Fibroblast of peridontal ligament (primary cell): ENCODE results near the gene GALNT8.
"Not testable (repeated sequence)": the region's sequence is repeated elsewhere in the genome, so short reads cannot be mapped to it uniquely, and the experiment has no call there.

Experiments used
- DNase-seq: peaks from one replicate; pipeline ENCODE4 v3.0.0-alpha.2; 2010; ENCODE audit errors: extremely low read depth

The GALNT8 gene, protein sequence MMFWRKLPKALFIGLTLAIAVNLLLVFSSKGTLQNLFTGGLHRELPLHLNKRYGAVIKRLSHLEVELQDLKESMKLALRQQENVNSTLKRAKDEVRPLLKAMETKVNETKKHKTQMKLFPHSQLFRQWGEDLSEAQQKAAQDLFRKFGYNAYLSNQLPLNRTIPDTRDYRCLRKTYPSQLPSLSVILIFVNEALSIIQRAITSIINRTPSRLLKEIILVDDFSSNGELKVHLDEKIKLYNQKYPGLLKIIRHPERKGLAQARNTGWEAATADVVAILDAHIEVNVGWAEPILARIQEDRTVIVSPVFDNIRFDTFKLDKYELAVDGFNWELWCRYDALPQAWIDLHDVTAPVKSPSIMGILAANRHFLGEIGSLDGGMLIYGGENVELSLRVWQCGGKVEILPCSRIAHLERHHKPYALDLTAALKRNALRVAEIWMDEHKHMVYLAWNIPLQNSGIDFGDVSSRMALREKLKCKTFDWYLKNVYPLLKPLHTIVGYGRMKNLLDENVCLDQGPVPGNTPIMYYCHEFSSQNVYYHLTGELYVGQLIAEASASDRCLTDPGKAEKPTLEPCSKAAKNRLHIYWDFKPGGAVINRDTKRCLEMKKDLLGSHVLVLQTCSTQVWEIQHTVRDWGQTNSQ

DNA sequence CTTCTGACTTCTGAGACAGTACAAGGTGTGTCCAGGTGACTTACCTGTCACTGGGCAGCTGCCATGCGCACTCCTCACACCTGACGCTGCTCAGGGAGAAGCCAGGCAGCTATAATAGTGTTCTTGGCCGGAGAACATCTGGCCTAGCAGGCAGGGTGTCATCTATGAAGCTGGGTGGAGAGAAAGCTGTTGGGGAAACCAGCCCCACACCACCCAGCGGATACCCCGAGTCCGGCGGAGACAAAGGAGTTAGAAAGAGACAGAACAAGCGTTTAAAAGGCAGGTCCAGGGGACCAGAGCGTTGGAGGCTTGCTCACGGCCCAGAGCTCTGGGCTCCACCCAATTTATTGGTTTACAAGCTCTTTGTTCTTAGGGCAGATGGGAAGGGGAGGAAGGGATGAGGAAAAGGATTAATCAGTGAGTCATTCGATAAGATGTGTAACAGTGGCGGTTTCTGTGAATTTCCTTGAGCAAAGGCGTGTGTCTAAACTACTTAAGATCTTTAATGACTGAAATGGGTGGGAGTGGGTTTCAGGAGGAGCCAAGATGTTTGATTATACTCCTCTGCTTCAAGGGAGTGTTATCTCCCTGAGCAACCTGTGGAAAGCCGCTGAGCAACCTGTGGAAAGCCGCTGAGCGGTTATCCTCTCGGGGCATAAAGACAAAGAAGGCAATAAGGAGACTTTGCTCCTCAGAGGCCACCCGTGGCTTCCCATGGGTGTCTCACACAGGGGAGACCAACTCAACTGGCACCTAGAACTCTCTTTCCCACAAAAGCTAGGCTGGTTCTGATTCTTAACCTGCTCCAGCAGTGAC is at the start of gene GALNT8:
Gene GALNT8, plus strand, starts transcription at position 580 of the 816 bp plus-strand sequence. CDS start 278 bp downstream, outside the sequence.
- DNase-seq, result no peak

DNA sequence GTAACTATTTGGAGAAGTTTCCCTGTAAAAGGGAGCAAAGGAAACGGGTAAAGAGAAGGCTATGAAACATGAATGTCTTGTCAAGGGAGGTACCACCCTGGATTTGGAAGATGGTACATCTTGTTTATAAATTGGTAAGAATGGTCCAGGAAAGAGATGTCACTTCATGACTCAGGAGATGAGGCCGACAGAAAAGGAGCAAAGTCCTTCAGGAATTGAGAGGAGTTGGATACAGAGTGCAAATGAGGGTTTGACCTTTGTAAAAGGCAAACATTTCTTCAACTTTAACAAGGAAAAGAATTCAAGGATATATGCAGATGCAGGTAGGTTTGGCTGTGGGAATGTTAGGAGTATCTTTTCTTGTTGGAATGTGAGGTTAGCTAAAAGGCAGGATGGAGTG is 40.5 kb upstream of the GALNT8 start:
- no peak for DNase-seq

DNA sequence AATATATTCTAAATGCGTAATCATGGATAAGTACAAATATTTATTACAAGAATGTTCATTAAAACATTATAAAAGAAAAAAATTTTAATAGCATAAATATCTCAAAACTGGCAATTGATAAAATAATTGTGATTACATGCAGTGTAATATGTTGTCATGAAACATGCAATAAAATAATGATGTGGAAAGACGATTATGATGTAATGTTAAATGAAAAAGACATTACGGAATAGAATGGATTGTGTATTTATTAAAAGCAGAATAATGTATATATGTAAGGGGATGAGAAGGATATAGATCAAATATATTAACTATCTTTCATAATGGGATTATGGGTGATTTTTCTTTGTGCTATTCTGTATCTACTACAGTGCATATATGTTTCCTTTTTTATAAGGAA is 38.5 kb upstream of the GALNT8 start:
- no peak for DNase-seq

DNA sequence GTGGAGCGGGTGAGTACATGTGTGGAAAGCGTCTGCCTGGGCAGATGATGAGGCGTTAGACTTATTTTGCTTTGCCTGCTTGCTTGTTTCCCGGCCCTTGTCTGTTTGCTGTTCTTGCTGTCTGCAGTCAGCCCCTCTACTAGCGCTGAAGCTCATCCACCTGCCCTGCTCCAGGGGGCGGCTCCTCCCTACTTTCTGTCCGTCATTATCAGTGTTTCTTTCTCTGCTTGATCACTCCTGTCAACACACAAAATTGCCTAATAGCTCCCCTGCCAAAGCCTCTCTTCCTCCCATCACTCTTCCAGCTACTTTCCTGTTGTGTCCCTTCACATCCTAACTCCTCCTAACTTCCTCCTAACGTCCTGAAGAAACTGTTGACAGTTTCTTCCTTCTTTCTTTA is 34.9 kb upstream of the GALNT8 start:
- no peak for DNase-seq

DNA sequence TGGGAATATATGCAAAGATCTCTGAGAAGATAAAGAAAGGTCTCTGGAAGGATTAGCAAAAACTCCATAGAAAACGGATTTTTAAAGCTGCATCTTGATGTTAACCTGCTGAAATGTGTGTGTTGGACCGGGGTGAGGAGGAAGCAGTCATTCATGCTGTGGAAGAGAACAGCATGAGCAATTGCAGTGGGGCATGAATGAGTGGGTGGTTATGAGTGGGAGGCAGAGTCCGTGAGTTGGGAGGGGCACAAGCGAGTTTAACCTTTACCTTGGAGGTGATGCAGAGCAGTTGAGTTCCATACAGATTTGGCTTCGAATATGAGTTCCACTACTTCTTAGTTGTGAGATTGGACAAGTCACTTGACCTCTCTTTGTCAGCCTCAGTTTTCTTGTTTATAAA is 29.4 kb upstream of the GALNT8 start:
- DNase-seq, result no peak

DNA sequence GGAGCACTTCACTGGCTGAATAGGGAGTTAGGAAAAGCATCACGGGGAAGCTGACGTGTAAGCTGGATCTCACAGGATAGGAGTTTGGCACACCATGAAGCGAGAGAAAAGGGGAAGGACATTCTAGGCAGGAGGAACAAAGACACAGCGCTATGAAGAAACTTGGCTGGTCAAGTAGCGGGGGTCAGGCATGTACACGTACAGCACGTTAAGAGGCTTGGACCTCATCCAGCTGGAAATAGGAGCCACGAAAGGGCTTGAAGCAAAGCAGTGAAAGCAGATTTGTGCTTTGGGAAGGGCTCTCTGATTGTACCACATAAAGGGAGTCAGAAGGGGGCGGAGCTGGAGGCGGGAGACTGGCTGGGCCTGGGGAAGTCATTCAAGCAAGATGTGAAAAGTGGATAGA is 19.6 kb upstream of the GALNT8 start:
- no peak for DNase-seq

DNA sequence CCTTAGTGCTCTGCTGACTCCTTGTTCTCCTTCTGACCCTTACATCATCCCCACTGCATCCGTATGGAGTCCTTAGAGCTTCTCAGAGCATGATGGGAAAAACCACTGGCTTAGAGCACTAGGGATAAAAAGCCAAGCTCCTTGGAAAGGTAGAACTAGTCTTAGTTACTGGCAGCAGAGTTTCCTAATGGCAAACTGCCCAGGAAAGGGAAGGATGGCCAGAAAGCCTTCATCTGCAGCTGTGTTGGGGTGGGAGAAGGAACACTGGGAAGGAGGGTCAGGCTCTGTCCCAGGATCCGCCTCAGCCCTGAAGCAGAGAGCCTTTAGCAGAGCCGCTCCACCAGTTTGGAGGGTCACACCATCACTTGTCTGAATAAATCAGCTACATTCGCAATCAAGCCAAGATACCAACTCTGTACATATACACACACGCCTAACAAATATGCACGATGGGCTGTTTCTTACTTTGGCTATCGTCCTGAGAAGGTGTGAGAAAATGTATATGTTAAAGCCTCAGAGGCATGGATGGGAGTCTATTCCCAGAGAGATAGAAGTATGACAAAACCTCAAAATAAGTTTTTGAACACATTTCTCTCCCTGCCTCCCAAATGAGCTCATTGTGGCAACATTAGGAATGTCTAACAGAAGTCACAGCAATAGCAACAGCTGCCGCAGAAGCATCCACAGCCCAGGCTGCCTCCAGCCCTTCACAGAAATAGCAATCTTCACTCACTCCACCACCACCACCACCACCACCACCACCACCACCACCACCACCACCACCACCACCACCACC is 18.6 kb upstream of the GALNT8 start:
- no peak for DNase-seq

DNA sequence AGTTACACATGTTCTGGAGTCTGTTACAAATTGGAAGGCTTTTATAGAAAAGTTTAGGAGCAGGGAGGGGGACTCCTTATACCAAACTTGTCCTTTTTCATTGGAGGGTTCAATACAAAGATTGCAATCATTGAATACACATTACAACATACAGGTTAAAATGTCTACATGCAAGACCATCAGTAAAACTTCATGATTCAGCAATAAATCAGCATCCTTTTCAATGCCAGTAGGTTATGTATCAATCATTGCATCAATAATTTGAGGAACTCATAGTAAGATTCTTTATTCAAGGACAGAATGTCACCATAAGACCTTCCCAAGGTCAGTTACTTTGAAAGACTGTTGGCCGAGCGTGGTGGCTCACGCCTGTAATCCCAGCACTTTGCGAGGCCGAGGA is 16.5 kb upstream of the GALNT8 start:
- no peak for DNase-seq

DNA sequence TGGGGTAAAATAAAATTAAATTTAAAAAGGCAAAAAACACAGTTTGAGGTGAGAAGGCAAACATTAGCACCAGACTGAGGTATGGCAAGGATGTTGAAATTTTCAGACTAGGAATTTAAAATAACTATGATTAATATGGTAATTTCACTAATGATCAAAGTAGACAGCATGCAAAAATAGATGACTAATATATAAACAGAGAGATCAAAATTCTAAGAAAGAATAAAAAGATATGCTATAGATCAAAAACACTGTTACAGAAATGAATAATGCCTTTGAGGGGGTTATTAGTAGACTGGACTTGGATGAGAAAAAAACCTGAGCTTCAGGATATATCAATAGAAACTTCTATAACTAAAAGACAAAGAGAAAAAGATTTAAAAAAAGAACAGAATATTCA is 14.4 kb upstream of the GALNT8 start:
- DNase-seq, result no peak

DNA sequence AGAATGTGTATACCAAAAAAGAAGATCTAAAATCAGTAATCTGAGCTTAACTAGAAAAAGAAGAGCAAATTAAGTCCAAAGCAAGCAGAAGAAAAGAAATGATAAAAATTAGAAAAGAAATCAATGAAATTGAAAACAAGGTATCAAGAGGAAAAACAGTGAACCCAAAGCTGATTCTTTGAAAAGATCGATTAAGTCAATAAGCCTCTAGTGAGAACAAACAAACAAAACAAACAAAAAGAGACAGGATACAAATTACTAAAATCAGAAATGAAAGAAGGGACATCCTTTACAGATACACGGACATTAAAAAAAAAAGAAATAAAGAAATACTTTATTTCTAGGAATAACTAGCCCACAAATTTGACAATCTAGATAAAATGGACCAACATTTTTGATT is 12.9 kb upstream of the GALNT8 start:
- no peak for DNase-seq

DNA sequence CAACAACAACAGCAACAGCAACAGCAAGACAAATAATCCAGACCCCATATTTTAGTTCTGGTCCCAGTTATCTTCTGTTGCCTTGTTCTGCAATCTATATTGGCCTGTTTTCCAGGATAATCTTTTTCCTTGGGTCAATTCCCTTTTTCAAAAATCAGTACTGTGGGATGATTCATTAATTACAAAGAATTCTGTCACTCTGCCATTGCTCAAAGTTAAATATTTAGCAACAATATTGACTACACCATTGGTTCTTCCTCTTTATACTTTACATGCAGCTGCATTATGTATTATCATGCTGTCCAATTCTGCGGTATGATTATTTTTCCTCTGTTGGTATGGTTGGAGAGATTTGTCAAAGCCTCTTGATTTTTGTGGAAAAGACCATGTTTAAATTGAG is 10.1 kb upstream of the GALNT8 start:
- no peak for DNase-seq

DNA sequence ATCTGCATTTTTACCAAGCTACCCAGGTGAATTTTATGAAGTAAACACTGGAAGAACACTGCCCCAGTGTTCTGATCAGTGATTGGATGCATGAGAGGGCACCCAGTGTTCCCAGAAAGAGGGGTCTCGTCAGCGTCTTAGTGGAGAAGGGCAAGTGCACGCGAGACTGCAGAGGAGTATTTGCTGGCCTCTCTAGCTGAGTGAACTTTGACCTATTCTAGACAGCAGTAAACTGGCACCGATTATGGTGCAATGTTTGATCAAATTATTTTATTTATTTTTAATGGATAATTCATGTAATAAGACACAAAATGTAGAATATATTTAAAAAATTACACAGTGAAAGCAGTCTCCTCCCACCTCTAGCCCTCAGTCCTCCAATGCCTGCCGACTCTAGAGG is 5.3 kb upstream of the GALNT8 start:
- no peak for DNase-seq

DNA sequence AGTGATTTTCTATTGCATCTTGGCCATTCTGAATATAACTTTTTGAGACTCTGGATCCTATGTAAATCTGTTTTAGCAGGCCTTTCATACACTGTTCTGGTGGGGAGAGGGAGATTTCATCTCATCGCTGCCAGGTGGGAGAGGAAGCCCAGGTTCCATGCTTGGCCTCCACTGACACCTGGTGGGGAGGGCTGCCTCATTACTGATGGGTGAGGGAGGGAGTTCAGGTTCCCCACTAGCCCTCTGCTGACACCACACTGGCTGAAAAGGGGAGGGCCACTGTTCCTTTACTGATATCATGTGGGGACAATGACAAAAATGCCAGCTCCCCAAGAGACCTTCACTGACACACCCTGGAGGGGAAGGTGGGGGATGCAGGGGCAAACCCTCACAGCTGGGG is 2.4 kb upstream of the GALNT8 start:
- DNase-seq, result no peak

DNA sequence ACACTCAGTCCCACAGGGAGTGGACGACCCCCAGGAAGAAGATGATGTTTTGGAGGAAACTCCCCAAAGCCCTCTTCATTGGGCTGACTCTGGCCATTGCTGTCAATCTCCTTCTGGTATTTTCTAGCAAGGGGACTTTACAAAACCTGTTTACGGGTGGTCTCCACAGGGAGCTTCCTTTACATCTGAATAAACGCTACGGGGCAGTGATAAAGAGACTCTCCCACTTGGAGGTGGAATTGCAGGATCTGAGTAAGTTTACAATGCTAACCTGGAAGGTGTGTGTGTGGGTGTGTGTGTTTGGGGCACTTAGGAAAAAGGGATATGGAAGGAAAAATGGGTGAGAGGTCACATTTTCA is 416 bp downstream of the GALNT8 start:
- DNase-seq, result no peak

DNA sequence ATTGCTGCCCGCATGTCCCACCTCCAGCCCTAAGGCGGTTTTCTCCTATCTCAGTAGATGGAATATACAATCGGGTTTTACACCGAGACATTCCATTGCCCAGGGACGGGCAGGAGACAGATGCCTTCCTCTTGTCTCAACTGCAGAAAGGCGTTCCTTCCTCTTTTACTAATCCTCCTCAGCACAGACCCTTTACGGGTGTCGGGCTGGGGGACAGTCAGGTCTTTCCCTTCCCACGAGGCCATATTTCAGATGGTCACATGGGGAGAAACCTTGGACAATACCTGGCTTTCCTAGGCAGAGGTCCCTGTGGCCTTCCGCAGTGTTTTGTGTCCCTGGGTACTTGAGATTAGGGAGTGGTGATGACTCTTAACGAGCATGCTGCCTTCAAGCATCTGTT is 1.4 kb downstream of the GALNT8 start:
- DNase-seq, result not testable (repeated sequence)

DNA sequence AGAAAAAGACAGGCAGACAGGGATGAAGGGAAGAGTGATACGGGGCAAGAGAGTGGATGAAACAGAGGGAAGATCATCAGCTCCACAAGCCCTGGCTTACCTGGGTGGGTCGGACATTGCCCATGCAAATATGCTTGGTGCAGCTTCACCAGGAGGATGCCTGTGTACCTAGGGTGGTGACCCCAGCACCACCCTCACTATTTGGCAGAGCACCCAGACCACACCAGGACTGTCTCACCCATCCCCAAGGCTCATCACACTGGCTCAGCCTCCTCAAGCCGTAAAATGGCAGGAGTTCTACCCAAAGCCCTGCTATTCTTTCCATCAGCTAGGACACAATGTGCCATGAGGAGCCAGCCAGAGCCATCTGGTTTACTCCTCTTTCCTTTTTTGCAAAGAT is 3.0 kb downstream of the GALNT8 start:
- no peak for DNase-seq

DNA sequence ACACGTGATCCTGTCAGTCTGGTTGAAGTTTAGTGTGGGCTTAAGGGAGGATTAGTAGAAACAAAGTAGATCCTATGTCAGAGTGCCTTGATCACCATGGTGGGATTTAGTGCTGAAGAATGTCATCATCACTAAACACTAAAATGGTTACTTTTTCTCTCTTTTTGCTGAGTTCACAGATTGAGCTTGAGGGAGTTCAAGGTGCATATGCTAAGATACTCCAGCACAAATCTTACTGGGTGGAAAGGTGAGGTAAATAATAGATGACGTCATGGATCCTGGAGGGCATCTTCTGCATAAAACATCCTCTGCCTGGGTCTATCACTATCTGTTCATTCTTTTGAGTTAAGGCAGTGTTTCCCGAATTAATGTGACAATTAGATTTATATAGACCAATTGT is 4.9 kb downstream of the GALNT8 start:
- no peak for DNase-seq

DNA sequence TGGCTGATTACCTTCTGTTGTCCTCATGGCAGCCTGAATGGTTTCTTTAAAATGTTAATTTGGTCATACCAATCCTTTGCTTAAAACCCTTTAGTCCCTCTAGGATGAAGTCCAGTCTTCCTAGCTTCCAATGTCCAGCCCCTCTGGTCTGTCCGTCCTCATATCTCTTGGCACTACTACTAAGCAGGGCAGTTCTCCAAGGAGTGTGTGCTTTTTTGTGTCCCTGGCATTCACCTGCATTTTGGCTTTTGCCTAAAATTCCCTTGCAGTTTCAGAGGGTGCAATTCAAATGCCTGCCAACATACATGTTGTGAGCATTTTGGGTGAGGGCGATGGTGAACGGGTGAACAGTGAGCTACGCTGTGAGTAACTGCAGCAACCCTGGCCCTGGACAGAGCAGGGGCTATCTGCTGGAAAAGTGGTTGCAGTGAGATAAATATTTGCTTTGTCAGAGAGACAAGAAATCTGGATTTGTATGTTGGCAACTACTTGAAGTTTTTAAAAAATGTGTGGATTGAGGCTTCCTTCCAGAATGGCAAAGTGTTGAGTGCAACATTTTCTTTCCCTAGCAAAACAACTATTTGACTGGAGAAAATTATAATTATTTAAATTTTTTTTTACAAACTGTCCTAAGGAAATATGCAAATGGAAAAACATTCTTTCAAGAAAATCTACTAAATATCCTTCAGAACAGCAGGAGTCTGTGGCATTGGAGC is 14.6 kb downstream of the GALNT8 start:
- no peak for DNase-seq

DNA sequence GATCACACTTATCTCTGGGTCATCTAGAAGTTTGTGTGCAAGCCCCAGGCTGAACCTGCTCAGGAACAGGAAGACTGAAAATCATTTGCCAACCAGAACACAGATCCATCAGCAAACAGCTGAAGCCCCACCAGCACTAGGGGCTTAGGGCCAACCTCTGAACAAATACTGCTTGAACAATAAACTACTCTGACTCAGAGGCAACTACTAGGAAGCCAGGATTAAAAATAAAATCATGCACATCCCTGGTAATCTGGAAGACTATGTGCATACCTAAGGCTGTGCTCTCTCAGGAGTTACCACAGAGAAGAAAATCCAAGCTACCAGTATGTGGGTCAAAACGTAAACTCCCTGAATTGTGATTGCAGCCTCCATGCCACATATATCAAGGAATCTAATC is 15.9 kb downstream of the GALNT8 start:
- DNase-seq, result no peak

DNA sequence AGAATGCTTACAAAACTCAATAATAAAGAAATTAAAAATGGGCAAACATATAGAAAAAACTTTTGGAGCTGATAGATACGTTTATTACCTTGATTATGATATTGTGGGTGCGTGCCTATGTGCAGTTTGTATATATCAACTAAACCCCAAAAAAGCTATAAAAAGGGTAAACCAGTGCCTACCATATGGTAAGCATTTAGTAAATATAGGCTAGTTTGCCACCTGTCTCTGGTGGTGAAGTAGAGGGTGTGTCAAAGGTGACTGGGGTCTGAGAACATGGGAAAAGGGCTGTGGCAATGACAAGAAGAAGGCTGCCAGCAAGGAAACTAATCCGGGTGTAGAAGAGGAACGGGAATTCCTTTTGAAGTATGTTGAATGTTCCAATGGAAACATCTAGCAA is 18.3 kb downstream of the GALNT8 start:
- no peak for DNase-seq

DNA sequence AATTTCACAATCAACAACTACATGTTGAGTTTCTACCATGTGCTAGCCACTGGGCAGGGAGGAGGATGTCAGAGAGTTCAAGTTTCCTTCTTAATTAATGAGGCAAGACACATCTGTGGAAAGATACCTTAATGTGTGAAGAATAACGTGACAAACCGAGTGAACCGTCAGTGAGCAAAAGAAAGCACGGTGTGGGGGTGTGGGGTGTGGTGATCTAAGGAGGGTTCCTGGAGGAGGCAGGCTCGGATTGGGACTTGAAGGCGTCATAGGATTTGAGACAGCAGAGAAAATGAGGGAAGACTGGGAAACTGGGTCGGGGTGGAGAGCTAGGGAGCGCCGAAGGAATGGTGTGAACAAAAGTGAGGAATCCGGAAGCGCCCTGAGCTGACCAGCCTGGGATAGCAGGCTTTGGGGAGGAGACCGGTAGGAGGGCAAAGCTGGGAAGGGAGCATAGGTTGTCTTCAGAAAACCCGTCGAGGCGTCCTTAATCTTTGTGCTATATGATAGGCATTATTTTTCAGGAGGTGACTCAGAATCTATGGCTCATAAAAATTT is 22.3 kb downstream of the GALNT8 start:
- no peak for DNase-seq
